Panc1 (cell line): ENCODE measurements around the gene ARHGEF17. TPM values are rescaled to one million over a fixed set of nuclear protein-coding genes. Genes with fewer than 3 reads are reported as not detected.

Experiments
- ATAC-seq: fragments of 200-7000 bp; cut with Tn5 transposase; 2 replicates; pipeline ENCODE4 v1.9.1; 2020; ENCODE audit warnings: mild to moderate bottlenecking, moderate library complexity
- BruUV-seq: library from RNA; stranded (reverse); fragments of 400-500 nt; replicated peaks from 2 replicates; lab custom pipeline; 2021; lab: Mats Ljungman, UMichigan
- CTCF ChIA-PET: fragments of 300-600 bp; sonication (Branson Sonifier 250); formaldehyde crosslinking; loops from one replicate; lab custom pipeline; 2022; ENCODE audit warnings: antibody characterized with exemption; lab: Charles Lee
- POLR2A ChIA-PET: fragments of 300-600 bp; sonication (Branson Sonifier 250); formaldehyde crosslinking; loops from one replicate; lab custom pipeline; 2022; ENCODE audit warnings: antibody characterized with exemption; lab: Charles Lee
- DNase-seq: peaks from one replicate; pipeline ENCODE4 v3.0.0-alpha.2; 2010; ENCODE audit warnings: low read depth, low spot score
- H3K27ac ChIP-seq: 2 replicates; pipeline ENCODE4 v1.5.1; 2011; ENCODE audit warnings: mild to moderate bottlenecking, low read length, inconsistent platforms
- H3K27me3 ChIP-seq: fragments of 200-500 bp; sonication (Bioruptor generic); 2 replicates; pipeline ENCODE4 v1.6.0; 2014; ENCODE audit warnings: low read length, inconsistent platforms; ENCODE audit not compliant: control insufficient read depth, insufficient read depth
- H3K36me3 ChIP-seq: fragments of 200-500 bp; sonication (Bioruptor generic); 2 replicates; pipeline ENCODE4 v1.5.1; 2014; ENCODE audit warnings: inconsistent platforms, mild to moderate bottlenecking, low read length, moderate library complexity; ENCODE audit not compliant: control insufficient read depth, insufficient read depth
- H3K4me1 ChIP-seq: 2 replicates; pipeline ENCODE4 v1.5.1; 2011; ENCODE audit warnings: inconsistent platforms, mild to moderate bottlenecking, low read length, moderate library complexity; ENCODE audit not compliant: control insufficient read depth, insufficient read depth
- H3K4me3 ChIP-seq, 2 experiments: 2 replicates each; pipeline ENCODE4 v1.5.1; 2011 to 2012; ENCODE audit warnings: low read depth in 2 of 2, low read length in 2 of 2, mild to moderate bottlenecking in 2 of 2, inconsistent platforms in 1 of 2, moderate library complexity in 1 of 2
- H3K9me3 ChIP-seq: fragments of 200-500 bp; sonication (Bioruptor generic); 2 replicates; pipeline ENCODE4 v1.5.1; 2014; ENCODE audit warnings: low read depth, mild to moderate bottlenecking, inconsistent platforms, low read length, moderate library complexity; ENCODE audit not compliant: control insufficient read depth, insufficient read depth
- POLR2AphosphoS5 ChIP-seq: IDR thresholded peaks from 2 replicates; pipeline ENCODE4 v1.6.1; 2012; ENCODE audit warnings: mild to moderate bottlenecking, low read depth, low read length, moderate library complexity
- REST ChIP-seq, 2 experiments: IDR thresholded peaks; 2 replicates each; pipeline ENCODE4 v1.6.1; 2011 to 2012; ENCODE audit warnings: low read depth in 2 of 2, control low read depth in 1 of 2, low read length in 1 of 2, mild to moderate bottlenecking in 1 of 2, moderate library complexity in 1 of 2; ENCODE audit not compliant: insufficient read depth in 1 of 2
- SIN3A ChIP-seq: IDR thresholded peaks from 2 replicates; pipeline ENCODE4 v1.6.1; 2012; ENCODE audit warnings: low read depth, mild to moderate bottlenecking, low read length, moderate library complexity, borderline replicate concordance; ENCODE audit not compliant: insufficient read depth
- TCF7L2 ChIP-seq: IDR thresholded peaks from 2 replicates; pipeline ENCODE4 v1.6.1; 2011; ENCODE audit warnings: mild to moderate bottlenecking, low read depth, low read length, inconsistent platforms
- in situ Hi-C: cut with HindIII; loops from 2 replicates; pipeline ENCODE4 v1.10.0; 2016; ENCODE audit warnings: low sequenced_read_pairs, low pct_unique_long_range_greater_than_20kb
- intact Hi-C: fragments of 100-400 bp; cut with micrococcal nuclease; formaldehyde crosslinking; loops from one replicate; pipeline ENCODE4 v1.10.0; 2022; ENCODE audit not compliant: unreplicated experiment
- total RNA-seq: library from RNA; stranded (reverse); gene quantifications from one replicate; pipeline ENCODE4 v1.2.1, GENCODE V29; 2021; ENCODE audit not compliant: unreplicated experiment
- TF ChIP-seq, protein P1 (sequence below): fragments of 450-650 bp; IDR thresholded peaks from 2 replicates; pipeline ENCODE4 v1.5.1; 2017; ENCODE audit warnings: mild to moderate bottlenecking

The ARHGEF17 gene
- total RNA-seq, 1 experiment from 2014 or later: 43.2 TPM

DNA sequence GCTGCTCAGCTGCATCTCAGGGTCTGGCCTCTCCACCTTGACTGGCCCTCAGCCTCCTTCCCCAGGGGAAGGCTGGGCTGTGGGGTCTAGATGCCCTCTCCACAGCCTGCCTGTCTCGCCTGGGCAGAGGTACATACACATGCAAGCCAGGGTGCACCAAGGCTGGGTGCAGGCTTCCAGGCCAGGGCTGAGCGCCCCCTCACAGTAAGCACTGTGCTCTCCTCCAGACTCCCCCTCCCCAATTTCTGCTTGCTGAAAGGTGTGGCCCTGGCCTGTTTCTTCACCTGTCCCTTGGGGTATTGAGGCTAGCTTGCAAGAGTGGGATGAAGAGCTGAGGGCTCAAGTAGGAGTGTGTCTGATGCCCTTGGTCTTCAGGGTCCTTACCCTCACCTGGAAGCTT, 90.6 kb downstream of the ARHGEF17 start:
- in situ Hi-C loops (no loop called here), intact Hi-C loops (loop anchor here (10.0 kb wide), 1 partner anchor 94 kb away; the partner anchor contains the start of gene ARHGEF17)
- no peak for ATAC-seq
- CTCF ChIA-PET: no interaction called here
- POLR2A ChIA-PET: no interaction called here
- no peak for DNase-seq
- Histone ChIP-seq H3K27me3 (no peaks in the 10 kb centered on the region), H3K4me1 (no peaks in the 10 kb centered on the region), H3K36me3 (no peaks in the 10 kb centered on the region; the same call in 1 of the 2 replicates), H3K4me3 (no peak overlapping the region), H3K9me3 (no peaks in the 10 kb centered on the region), H3K27ac (no peak overlapping the region)
- no TSS peak for BruUV-seq
- TF ChIP-seq, protein P1, sequence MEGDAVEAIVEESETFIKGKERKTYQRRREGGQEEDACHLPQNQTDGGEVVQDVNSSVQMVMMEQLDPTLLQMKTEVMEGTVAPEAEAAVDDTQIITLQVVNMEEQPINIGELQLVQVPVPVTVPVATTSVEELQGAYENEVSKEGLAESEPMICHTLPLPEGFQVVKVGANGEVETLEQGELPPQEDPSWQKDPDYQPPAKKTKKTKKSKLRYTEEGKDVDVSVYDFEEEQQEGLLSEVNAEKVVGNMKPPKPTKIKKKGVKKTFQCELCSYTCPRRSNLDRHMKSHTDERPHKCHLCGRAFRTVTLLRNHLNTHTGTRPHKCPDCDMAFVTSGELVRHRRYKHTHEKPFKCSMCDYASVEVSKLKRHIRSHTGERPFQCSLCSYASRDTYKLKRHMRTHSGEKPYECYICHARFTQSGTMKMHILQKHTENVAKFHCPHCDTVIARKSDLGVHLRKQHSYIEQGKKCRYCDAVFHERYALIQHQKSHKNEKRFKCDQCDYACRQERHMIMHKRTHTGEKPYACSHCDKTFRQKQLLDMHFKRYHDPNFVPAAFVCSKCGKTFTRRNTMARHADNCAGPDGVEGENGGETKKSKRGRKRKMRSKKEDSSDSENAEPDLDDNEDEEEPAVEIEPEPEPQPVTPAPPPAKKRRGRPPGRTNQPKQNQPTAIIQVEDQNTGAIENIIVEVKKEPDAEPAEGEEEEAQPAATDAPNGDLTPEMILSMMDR: no peak
- TF ChIP-seq REST (IDR thresholded peaks at IDR 0.05; ENCODE audit: insufficient read depth in 1 of 2, low read depth in 2 of 2, low read length in 1 of 2) (no peak), TCF7L2 (no peak), POLR2AphosphoS5 (no peak), SIN3A (no peak)

DNA sequence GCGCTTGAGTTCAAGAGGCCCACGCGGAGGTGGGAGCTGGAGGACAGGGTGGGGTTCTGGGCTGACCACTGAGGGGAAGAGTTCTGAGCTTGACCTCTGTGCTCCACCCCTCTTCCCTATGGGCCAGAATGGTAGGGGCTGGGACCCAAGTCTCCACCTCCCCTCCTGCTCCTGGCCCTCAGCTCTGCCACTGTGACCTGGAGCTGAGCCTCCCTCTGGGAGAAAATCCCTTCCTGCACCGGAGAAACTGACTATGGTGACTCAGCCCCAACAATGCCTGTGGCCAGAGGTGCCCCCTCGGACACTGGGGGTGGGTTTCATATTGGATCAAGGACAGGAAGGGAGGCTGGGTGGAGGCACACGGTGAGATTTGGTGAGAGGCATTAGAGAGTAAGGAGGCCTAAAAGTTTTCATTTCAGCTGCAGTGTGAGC, 91.1 kb downstream of the ARHGEF17 start:
- in situ Hi-C loops (no loop called here), intact Hi-C loops (loop anchor here (10.0 kb wide), 1 partner anchor 94 kb away; the partner anchor contains the start of gene ARHGEF17)
- Histone ChIP-seq H3K4me1 (no peaks in the 10 kb centered on the region), H3K4me3 (no peak overlapping the region), H3K27me3 (no peaks in the 10 kb centered on the region), H3K36me3 (no peaks in the 10 kb centered on the region; the same call in 1 of the 2 replicates), H3K9me3 (no peaks in the 10 kb centered on the region), H3K27ac (no peak overlapping the region)
- POLR2A ChIA-PET: no interaction called here
- ATAC-seq: no peak
- no peak for DNase-seq
- BruUV-seq: no TSS peak
- TF ChIP-seq TCF7L2 (no peak), SIN3A (no peak), POLR2AphosphoS5 (no peak), REST (IDR thresholded peaks at IDR 0.05; ENCODE audit: insufficient read depth in 1 of 2, low read depth in 2 of 2, low read length in 1 of 2) (no peak)
- TF ChIP-seq, protein P1: no peak
- CTCF ChIA-PET: no interaction called here
